AG09319 (cell line): Measurements from ENCODE around the gene ANK2.

ENCODE experiments used
- DNase-seq: peaks from one replicate; pipeline ENCODE4 v3.0.0-alpha.2; 2010; ENCODE audit warnings: low read depth; ENCODE audit errors: extremely low read depth
- CTCF ChIP-seq: IDR thresholded peaks from 2 replicates; pipeline ENCODE4 v1.5.1; 2011; ENCODE audit warnings: low read depth, mild to moderate bottlenecking, inconsistent platforms, low read length, moderate library complexity

Gene ANK2

GRCh38 chr4:113327494-113327893 lies 278.0 kb downstream of the ANK2 start:
- DNase-seq: no peak
- no peak for TF ChIP-seq CTCF

- DNase-seq: no peak
- peak; percentile 20 for TF ChIP-seq CTCF
These were observed 279.1 kb downstream of the ANK2 start for GRCh38 chr4:113328514-113328913.

GRCh38 chr4:113330200-113330599 lies 280.7 kb downstream of the ANK2 start:
- no peak for TF ChIP-seq CTCF
- DNase-seq: no peak

GRCh38 chr4:113331811-113332210 lies 282.4 kb downstream of the ANK2 start:
- no peak for TF ChIP-seq CTCF

GRCh38 chr4:113332701-113333100 lies 283.2 kb downstream of the ANK2 start:
- TF ChIP-seq CTCF: no peak
- no peak for DNase-seq

More at GRCh38 chr4:113331811-113332210, 282.4 kb downstream of the ANK2 start:
- DNase-seq: no peak

GRCh38 chr4:113335746-113336145 lies 286.3 kb downstream of the ANK2 start:
- DNase-seq: no peak
- TF ChIP-seq CTCF: no peak

- no peak for DNase-seq
- no peak for TF ChIP-seq CTCF
These were observed 287.1 kb downstream of the ANK2 start for GRCh38 chr4:113336556-113336955.
